ENCODE results near the gene GPRASP2.
"Not testable (repeated sequence)": the region's sequence is repeated elsewhere in the genome, so short reads cannot be mapped to it uniquely, and the experiment has no call there.

The GPRASP2 gene

DNA sequence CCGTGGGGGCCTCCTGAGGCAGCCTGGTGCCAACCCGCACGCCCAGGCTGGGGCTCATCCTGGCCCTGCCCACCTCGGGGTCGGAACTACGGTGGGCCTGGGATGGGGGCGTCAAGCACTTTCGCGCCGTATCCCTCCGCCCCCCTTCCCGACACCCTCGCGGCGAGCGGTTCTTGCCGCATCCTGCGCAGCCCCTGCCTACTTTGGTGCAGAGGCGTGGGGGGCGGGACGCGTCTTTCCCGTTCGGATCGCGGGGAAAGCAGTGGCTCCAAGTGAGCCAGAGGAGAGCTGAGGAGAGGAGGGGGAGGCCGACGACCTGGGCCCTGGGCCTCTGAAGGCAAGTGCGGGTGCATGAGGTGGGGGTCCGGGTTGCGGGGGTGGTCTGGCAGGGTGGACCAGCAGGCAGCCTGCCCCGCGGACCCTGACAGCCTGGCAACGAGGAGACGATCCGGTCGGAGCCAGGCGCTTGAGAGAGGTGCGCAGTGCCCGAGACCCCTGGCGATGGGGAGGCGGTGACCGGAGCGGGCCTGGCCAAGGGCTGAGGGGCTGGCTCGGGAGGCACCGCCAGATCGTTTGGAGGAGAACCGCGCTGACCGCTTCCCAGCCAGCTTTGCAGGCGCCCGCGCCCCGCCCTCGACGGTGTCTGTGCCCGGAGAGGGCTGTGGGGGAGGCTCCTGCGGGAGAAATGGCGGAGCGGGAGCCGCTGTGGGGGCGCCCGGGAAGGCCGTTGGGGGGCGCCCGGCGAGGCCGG, at the start of gene GPRASP2:
GPRASP2 (plus strand) TSS at position 233 of the 751 bp plus-strand sequence. CDS start 2,422 bp downstream, outside the sequence.
- DNase-seq (ENCODE audit: low read depth) = no peak

DNA sequence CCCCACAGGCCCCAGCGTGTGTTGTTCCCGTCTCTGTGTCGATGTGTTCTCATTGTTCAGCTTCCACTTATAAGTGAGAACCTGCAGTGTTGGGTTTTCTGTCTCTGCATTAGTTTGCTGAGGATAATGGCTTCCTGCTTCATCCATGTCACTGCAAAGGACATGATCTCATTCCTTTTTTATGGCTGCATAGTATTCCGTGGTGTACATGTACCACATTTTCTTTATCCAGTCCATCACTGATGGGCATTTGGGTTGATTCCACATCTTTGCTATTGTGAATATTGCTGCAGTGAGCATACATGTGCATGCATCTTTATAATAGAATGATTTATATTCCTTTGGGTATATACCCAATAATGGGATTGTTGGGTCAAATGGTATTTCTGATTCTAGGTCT, 48.4 kb upstream of the GPRASP2 start:
- not testable (repeated sequence) for DNase-seq (ENCODE audit: low read depth)

GRCh38 chrX:102667034-102667433, 45.2 kb upstream of the GPRASP2 start:
- not testable (repeated sequence) for DNase-seq (ENCODE audit: low read depth)

- DNase-seq (ENCODE audit: low read depth) = no peak
Observed at GRCh38 chrX:102669526-102669925, 42.7 kb upstream of the GPRASP2 start.

DNA sequence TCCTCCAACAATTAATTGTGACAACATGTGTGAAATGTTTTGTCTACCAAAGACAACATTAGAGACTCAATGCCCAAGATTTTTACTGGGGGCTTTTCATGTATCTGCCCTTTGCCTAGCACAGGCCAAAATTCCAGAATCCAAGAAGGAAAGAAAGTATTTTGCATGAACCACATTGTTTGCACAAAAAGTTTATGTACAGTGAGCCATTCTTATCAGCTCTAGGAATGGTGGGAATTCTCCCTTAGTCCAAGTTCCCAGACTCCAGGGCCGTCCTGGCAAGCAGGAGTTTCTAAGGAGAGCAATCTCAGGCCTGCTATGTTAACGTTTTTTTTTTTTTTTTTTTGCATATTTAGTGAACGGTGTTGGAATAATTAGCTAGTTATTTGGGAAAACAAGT, 39.4 kb upstream of the GPRASP2 start:
- no peak for DNase-seq (ENCODE audit: low read depth)

GRCh38 chrX:102677479-102677878, 34.8 kb upstream of the GPRASP2 start:
- not testable (repeated sequence) for DNase-seq (ENCODE audit: low read depth)

DNA sequence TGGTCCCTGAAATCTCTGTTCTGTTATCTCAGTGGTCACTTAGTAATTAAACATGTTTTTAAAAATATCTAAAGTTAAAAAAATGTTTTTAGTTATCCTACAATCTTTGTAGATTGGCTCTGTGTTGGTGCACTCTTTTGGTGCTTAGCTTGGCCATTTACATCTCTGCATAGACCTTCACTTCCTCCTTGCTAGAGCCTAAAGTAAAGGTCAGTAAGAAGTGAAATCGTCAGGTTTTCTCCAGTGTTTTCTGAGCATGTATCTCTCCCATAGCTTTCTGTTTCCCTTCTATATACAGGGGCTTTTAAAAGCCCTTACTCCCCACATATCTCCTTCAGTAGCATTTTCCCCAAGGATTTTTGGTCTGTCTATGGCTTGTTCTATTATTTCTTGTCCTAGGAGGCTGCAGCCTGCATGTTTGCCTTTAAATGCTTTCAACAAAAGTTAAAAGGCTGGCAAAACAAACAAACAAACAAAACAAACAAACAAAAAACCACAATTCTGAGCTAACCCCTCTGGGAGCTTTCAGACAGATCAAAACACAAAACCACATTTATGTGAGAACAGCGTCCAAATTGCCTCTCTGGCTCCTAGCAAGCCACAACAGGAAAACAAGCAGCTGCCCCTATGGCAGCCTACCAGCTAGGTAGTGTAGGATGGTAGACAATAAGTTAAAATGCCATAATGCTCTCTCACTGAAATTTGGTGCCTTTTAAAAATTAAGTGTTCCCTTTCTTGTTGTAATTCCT, 27.3 kb upstream of the GPRASP2 start:
- DNase-seq (ENCODE audit: low read depth) = no peak

- no peak for DNase-seq (ENCODE audit: low read depth)
Observed at GRCh38 chrX:102694749-102695148, 17.5 kb upstream of the GPRASP2 start.

DNA sequence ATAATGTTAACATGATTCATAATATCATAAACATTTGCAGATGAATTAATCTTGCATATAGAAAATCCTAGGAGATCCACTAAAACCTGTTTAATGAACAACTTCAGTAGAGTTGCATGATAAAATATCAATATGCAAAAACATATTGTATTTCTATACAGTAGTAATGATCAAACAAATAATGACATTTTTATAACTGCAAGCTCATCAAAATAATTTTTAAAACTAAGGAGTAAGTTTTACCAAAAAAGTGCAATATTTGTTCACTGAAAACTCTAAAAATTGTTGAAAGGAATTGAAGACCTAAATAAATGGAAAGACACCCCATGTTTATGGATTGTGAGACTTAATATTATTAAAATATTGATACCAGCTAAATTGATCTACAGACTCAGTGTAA, 15.9 kb upstream of the GPRASP2 start:
- no peak for DNase-seq (ENCODE audit: low read depth)

DNA sequence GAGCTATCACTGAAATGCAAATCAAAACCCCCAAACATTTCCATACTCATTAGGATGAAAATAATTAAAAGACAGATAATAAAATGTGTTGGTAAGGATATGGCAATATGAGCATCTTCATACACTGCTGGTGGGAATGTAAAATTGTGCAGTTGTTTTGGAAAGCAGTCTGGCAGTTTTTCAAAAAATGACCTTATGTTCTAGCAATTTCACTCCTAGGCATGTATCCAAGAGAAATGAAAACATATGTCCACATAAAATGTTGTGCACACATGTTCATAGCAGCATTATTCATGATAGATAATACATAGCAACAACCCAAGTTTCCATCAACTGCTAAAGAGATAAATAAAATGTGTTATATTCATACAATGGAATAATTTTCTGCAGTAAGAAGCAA, 14.8 kb upstream of the GPRASP2 start:
- DNase-seq (ENCODE audit: low read depth) = peak; percentile 3

DNA sequence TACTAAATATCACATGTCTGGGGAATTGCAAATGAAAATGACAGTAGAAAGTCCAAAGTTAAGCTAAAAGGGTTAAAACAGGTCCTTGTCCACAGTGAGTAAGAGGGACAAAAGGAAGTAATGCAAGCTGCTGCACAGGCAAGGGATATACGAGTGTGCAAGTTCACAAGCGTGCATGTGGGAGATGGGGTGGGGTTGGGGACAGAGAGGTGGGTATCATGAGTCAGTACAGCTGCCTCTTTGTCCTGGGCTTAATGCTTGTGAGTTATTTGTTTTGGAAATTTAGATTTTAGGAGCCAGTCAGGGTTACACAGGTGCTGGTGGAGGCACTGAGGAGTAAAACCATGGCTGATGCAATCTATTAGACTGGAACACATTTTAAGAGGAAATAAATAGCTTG, 3.3 kb upstream of the GPRASP2 start:
- DNase-seq (ENCODE audit: low read depth) = no peak

DNA sequence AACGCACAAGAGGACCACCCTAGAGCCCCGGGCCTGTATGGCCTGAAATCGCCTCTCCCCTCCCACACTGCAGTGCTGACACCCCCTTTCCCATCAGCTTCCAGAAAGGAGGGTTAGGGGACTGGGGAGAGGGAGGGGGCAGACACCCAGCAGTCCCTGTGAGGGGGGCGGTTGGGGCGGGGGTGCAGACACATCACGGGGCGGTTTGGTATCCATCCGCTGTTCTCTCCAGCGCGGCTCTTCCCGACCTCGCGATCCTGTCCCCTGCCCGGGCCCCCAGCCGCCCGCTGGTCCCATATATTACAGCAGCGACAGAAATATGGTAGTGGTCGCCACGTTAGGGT, 404 bp upstream of the GPRASP2 start:
- no peak for DNase-seq (ENCODE audit: low read depth)

DNA sequence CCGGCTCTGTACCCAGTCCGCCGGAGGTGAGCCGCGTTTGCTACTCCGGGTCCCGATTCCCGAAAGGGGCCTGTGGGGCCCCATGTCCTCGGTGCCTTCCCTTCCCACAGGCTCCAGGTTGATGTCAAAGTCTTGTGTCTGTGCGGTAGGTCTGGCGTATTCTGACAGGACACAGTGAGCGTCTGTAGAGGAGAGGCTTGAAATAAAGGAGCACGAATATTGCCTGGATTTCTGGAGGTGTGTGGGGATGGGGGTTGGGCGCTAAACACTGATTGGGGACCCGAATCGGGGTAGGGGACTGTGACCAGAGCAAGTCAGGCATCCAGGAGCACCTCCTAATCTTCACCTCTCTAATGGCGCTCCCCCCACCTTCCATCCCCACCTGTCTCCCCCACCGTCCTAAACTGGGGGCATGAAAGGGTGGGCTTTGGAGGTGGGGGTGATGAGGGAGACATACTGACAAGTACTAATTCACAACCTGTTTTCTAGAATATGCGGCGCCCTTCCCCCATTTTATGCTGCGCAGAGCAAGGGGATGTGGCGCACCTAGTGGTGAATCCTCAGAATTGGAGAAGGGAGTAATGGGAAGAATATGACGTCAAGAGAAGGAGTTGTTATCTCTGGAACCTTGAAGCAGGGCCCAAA, 855 bp downstream of the GPRASP2 start:
- no peak for DNase-seq (ENCODE audit: low read depth)

GRCh38 chrX:102714994-102715393, 2.7 kb downstream of the GPRASP2 start:
- no peak for DNase-seq (ENCODE audit: low read depth)

DNA sequence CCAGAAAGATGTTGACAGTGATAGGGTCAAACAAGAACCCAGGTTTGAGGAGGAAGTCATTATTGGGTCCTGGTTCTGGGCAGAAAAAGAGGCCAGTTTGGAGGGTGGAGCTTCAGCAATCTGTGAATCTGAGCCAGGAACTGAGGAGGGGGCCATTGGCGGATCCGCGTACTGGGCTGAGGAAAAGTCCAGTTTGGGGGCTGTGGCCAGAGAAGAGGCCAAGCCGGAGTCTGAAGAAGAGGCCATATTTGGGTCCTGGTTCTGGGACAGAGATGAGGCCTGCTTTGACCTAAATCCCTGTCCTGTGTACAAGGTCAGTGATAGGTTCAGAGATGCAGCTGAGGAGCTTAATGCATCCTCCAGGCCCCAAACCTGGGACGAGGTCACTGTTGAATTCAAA, 3.7 kb downstream of the GPRASP2 start:
- no peak for DNase-seq (ENCODE audit: low read depth)

- no peak for DNase-seq (ENCODE audit: low read depth)
Observed at GRCh38 chrX:102720237-102721168, 8.3 kb downstream of the GPRASP2 start, which contains the start of gene GPRASP3. GPRASP3 (plus strand) TSS chrX:102720743; CDS start chrX:102748996, 28,253 bp downstream.

GRCh38 chrX:102721169-102721506, 8.9 kb downstream of the GPRASP2 start:
- DNase-seq (ENCODE audit: low read depth) = not testable (repeated sequence)

GRCh38 chrX:102723456-102723855, 11.2 kb downstream of the GPRASP2 start:
- peak; percentile 11 for DNase-seq (ENCODE audit: low read depth)

DNA sequence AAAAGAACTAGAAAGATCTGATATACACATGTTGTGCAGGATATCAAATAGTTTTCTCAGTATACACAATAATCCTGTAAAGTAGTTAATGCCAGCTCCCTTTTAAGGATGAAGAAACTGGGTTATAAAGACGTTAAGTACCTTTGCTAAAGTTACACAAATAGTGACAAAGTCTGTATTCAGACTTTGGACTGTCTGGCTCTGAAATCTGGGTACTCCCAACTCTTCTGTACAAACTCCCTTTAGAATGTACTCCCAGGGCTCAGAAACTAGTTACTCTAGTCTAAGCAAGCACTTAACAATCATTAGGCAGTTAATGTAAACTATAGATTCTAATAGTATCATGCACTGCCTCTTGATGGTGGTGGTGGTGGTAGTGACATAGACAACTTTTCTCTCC, 15.5 kb downstream of the GPRASP2 start:
- DNase-seq (ENCODE audit: low read depth) = no peak

GRCh38 chrX:102728646-102729045, 16.4 kb downstream of the GPRASP2 start:
- no peak for DNase-seq (ENCODE audit: low read depth)

- DNase-seq (ENCODE audit: low read depth) = no peak
Observed at GRCh38 chrX:102739657-102740056, 27.4 kb downstream of the GPRASP2 start.

DNA sequence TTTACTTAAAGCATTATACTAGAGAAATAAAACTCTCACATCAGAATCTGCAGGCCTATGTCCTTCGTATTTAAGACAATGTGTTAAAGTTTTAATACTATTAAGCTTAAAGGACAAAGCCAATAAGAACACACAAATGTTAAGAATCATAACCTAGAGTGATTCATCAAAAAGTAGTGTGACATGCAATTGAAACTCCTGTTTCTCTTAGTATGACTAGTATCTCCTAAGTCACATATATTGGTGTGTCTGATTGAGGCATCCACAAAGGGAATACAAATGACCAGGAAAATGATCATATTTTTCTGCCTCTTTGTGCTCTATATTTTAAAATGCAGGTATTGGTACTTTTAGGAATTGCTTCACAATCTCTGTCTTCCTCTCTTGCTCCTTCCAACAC, 32.1 kb downstream of the GPRASP2 start:
- no peak for DNase-seq (ENCODE audit: low read depth)

Measured in HS-5 (cell line).